Peyer's patch (tissue), 4 donors: Measurements from ENCODE around the gene HMGCL.
"Not testable (repeated sequence)": the region's sequence is repeated elsewhere in the genome, so short reads cannot be mapped to it uniquely, and the experiment has no call there.

Experiments
- POLR2A ChIP-seq, 2 donors: fragments of 450-650 bp; IDR thresholded peaks; one replicate each; pipeline ENCODE4 v1.5.1; 2017; ENCODE audit warnings: antibody characterized with exemption in 2 of 2, mild to moderate bottlenecking in 2 of 2, moderate library complexity in 2 of 2
- TF ChIP-seq, protein P1 (sequence below), 6 experiments: fragments of 450-650 bp in 4 of 6; fragments of 200-600 bp in 2 of 6; sonication (generic) in 1 of 6; IDR thresholded peaks; one replicate each; pipeline ENCODE4 v1.5.1; 2017 to 2019; ENCODE audit warnings: antibody characterized with exemption in 6 of 6, mild to moderate bottlenecking in 3 of 6, moderate library complexity in 1 of 6

- TF ChIP-seq POLR2A (IDR thresholded peaks at IDR 0.05) = not testable (repeated sequence)
- TF ChIP-seq, protein P1, sequence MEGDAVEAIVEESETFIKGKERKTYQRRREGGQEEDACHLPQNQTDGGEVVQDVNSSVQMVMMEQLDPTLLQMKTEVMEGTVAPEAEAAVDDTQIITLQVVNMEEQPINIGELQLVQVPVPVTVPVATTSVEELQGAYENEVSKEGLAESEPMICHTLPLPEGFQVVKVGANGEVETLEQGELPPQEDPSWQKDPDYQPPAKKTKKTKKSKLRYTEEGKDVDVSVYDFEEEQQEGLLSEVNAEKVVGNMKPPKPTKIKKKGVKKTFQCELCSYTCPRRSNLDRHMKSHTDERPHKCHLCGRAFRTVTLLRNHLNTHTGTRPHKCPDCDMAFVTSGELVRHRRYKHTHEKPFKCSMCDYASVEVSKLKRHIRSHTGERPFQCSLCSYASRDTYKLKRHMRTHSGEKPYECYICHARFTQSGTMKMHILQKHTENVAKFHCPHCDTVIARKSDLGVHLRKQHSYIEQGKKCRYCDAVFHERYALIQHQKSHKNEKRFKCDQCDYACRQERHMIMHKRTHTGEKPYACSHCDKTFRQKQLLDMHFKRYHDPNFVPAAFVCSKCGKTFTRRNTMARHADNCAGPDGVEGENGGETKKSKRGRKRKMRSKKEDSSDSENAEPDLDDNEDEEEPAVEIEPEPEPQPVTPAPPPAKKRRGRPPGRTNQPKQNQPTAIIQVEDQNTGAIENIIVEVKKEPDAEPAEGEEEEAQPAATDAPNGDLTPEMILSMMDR (IDR thresholded peaks at IDR 0.05) = not testable (repeated sequence)
Measured at GRCh38 chr1:23851406-23851805, 26.2 kb upstream of the HMGCL start.
